HepG2 (cell line): ENCODE data around the gene ANKRD35. TPM values are rescaled to one million over a fixed set of nuclear protein-coding genes. Genes with fewer than 3 reads are reported as not detected.

Experiments
- ZNF687 ChIP-seq: sonication (generic); formaldehyde crosslinking; IDR thresholded peaks from 2 replicates; pipeline ENCODE4 v1.5.1; 2020; ENCODE audit warnings: mild to moderate bottlenecking, missing genetic modification reagents, moderate library complexity
- polyA plus RNA-seq, 8 experiments: library from polyadenylated mRNA; depleted of rRNA in 3 of 8; stranded (reverse) in 7 of 8; unstranded in 1 of 8; fragments of >200 nt; fragmentation: Illumina TruSeq in 4 of 8; extraction: Trizol in 4 of 8; gene quantifications; 2 replicates each; pipeline versions ENCODE4 v1.2.1 to v1.2.3, GENCODE V29; 2011 to 2016; ENCODE audit warnings: low read depth in 4 of 8, missing spikeins in 1 of 8, mixed read lengths in 1 of 8; ENCODE audit not compliant: insufficient read depth in 1 of 8
- total RNA-seq, 5 experiments: library from RNA; depleted of rRNA; stranded (reverse); fragments of >200 nt; fragmentation: Illumina TruSeq; extraction: Trizol; gene quantifications; 2 replicates each; pipeline ENCODE4 v1.2.3, GENCODE V29; 2016; ENCODE audit warnings: low read depth in 1 of 5
- TF ChIP-seq, protein P1 (sequence below): sonication (generic); formaldehyde crosslinking; IDR thresholded peaks from 2 replicates; pipeline ENCODE4 v1.5.1; 2020; ENCODE audit warnings: missing genetic modification reagents, mild to moderate bottlenecking, borderline replicate concordance

ANKRD35 gene
- total and polyA plus RNA-seq, 2 of the 13 experiments (the other 11 are each of a cell fraction or from before 2014, with no cell fraction given), result 0.02 TPM; not detected in 1

DNA sequence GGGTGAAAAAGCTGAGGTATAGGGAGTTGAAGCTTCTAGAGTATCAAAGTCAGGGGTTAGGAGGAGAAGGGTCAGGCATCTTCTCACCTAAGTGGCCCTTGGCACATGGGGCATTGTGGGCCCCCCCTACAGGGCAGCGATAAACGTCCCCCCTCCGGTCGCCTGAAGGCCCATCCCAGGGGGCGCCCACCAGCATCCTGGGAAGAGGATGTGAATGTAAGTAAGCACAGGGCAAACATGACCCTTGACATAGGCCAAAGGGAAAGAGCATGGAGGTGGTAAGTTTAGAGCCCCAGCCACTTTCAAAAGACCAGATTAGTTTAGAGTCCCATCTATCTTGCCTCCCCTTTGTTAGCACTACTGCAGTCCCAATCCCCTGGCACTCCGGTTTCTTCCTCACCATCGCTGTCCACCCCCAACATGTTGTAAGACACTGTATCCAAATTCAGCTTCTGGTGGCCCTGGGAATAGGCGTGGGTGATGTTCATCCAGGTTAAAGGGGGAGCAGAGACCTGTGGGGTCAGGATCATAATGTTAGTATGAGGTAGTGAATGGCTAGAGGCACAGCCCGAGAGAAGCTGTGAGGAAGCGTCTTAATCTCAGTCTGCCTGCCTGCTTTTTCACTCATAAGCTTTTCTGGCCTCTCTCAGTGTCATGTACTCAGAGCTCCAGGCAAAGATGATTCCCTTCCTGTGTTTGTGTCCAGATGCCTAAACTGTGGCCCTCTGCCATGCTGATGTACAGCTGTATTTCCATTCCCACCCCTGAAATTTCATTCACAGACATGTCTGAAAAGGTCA, 21.5 kb upstream of the ANKRD35 start (continued):
- peak; percentile 51 for TF ChIP-seq ZNF687 (CRISPR knock-in tag)
- TF ChIP-seq, protein P1, sequence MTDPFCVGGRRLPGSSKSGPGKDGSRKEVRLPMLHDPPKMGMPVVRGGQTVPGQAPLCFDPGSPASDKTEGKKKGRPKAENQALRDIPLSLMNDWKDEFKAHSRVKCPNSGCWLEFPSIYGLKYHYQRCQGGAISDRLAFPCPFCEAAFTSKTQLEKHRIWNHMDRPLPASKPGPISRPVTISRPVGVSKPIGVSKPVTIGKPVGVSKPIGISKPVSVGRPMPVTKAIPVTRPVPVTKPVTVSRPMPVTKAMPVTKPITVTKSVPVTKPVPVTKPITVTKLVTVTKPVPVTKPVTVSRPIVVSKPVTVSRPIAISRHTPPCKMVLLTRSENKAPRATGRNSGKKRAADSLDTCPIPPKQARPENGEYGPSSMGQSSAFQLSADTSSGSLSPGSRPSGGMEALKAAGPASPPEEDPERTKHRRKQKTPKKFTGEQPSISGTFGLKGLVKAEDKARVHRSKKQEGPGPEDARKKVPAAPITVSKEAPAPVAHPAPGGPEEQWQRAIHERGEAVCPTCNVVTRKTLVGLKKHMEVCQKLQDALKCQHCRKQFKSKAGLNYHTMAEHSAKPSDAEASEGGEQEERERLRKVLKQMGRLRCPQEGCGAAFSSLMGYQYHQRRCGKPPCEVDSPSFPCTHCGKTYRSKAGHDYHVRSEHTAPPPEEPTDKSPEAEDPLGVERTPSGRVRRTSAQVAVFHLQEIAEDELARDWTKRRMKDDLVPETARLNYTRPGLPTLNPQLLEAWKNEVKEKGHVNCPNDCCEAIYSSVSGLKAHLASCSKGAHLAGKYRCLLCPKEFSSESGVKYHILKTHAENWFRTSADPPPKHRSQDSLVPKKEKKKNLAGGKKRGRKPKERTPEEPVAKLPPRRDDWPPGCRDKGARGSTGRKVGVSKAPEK (CRISPR knock-in tag), result no peak
